PC-3 (cell line): ENCODE results near the gene RBM20. TPM values are rescaled to one million over a fixed set of nuclear protein-coding genes. Genes with fewer than 3 reads are reported as not detected.

Experiments used
- ATAC-seq: fragments of 200-7000 bp; cut with Tn5 transposase; 2 replicates; pipeline ENCODE4 v1.9.1; 2020; ENCODE audit warnings: mild to moderate bottlenecking, moderate library complexity
- BruUV-seq: library from RNA; stranded (reverse); fragments of 400-500 nt; replicated peaks from 2 replicates; lab custom pipeline; 2021; lab: Mats Ljungman, UMichigan
- CTCF ChIA-PET: fragments of 300-600 bp; sonication (Branson Sonifier 250); formaldehyde crosslinking; loops from one replicate; lab custom pipeline; 2022; ENCODE audit warnings: antibody characterized with exemption; lab: Charles Lee
- POLR2A ChIA-PET: fragments of 300-600 bp; sonication (Branson Sonifier 250); formaldehyde crosslinking; loops from one replicate; lab custom pipeline; 2022; ENCODE audit warnings: antibody characterized with exemption; ENCODE audit not compliant: unreplicated experiment; lab: Charles Lee
- DNase-seq: peaks from one replicate; pipeline ENCODE4 v3.0.0-alpha.2; 2015
- H2AFZ ChIP-seq: fragments of 300-600 bp; sonication (generic); 2 replicates; pipeline ENCODE4 v1.6.0; 2016; ENCODE audit warnings: antibody characterized with exemption, low read length
- H3F3A ChIP-seq: fragments of 300-600 bp; sonication (generic); one replicate; pipeline ENCODE4 v1.6.0; 2017; ENCODE audit warnings: antibody characterized with exemption, low read length, control low read depth, mild to moderate bottlenecking; ENCODE audit not compliant: unreplicated experiment
- H3K27ac ChIP-seq: fragments of 300-600 bp; sonication (generic); 2 replicates; pipeline ENCODE4 v1.5.1; 2016; ENCODE audit warnings: mild to moderate bottlenecking, low read length
- H3K27me3 ChIP-seq: fragments of 300-600 bp; sonication (generic); 2 replicates; pipeline ENCODE4 v1.6.1; 2016; ENCODE audit warnings: low read length, mixed read lengths
- H3K36me3 ChIP-seq: fragments of 300-600 bp; sonication (generic); 2 replicates; pipeline ENCODE4 v1.6.1; 2016; ENCODE audit warnings: low read depth, mixed run types, low read length, mixed read lengths
- H3K4me1 ChIP-seq: fragments of 300-600 bp; sonication (generic); 2 replicates; pipeline ENCODE4 v1.5.1; 2016; ENCODE audit warnings: low read length; ENCODE audit not compliant: insufficient read depth
- H3K4me2 ChIP-seq: fragments of 300-600 bp; sonication (generic); 2 replicates; pipeline ENCODE4 v1.6.0; 2016; ENCODE audit warnings: low read length
- H3K4me3 ChIP-seq: fragments of 300-600 bp; sonication (generic); 2 replicates; pipeline ENCODE4 v1.5.1; 2016; ENCODE audit warnings: mild to moderate bottlenecking, low read length, mixed read lengths
- H3K79me2 ChIP-seq: fragments of 300-600 bp; sonication (generic); 2 replicates; pipeline ENCODE4 v1.6.1; 2017; ENCODE audit warnings: low read length, mixed read lengths
- H3K9ac ChIP-seq: fragments of 300-600 bp; sonication (generic); 2 replicates; pipeline ENCODE4 v1.6.0; 2016; ENCODE audit warnings: mild to moderate bottlenecking, low read length
- H3K9me2 ChIP-seq: fragments of 300-600 bp; sonication (generic); replicated peaks from 2 replicates; pipeline ENCODE4 v1.6.1; 2016; ENCODE audit warnings: mixed run types, low read length, mixed read lengths
- H3K9me3 ChIP-seq: fragments of 300-600 bp; sonication (generic); 2 replicates; pipeline ENCODE4 v1.6.1; 2016; ENCODE audit warnings: low read length, mixed read lengths
- H4K20me1 ChIP-seq: fragments of 300-600 bp; sonication (generic); 2 replicates; pipeline ENCODE4 v1.6.1; 2016; ENCODE audit warnings: low read length, mixed read lengths
- EZH2 ChIP-seq: fragments of 300-600 bp; sonication (generic); IDR thresholded peaks from one replicate; pipeline ENCODE4 v1.6.1; 2017; ENCODE audit warnings: antibody characterized with exemption, mild to moderate bottlenecking, low read length; ENCODE audit not compliant: unreplicated experiment
- EZH2phosphoT487 ChIP-seq: fragments of 300-600 bp; sonication (generic); IDR thresholded peaks from 2 replicates; pipeline ENCODE4 v1.6.1; 2018; ENCODE audit warnings: mild to moderate bottlenecking, antibody characterized with exemption, low read length, borderline replicate concordance
- intact Hi-C: fragments of 100-400 bp; cut with micrococcal nuclease; formaldehyde crosslinking; loops from 2 replicates; pipeline ENCODE4 v1.9.0; 2023
- total RNA-seq: library from RNA; depleted of rRNA; stranded (reverse); fragments of >200 nt; gene quantifications from 2 replicates; pipeline ENCODE4 v1.2.3, GENCODE V29; 2014
- TF ChIP-seq, protein P1 (sequence below): fragments of 300-600 bp; sonication (generic); conservative IDR thresholded peaks from 2 replicates; pipeline ENCODE4 v1.5.1; 2017; ENCODE audit warnings: antibody characterized with exemption, low read depth, mild to moderate bottlenecking, low read length

Gene RBM20
- total RNA-seq, 1 experiment from 2014 or later = 0.40 TPM

DNA sequence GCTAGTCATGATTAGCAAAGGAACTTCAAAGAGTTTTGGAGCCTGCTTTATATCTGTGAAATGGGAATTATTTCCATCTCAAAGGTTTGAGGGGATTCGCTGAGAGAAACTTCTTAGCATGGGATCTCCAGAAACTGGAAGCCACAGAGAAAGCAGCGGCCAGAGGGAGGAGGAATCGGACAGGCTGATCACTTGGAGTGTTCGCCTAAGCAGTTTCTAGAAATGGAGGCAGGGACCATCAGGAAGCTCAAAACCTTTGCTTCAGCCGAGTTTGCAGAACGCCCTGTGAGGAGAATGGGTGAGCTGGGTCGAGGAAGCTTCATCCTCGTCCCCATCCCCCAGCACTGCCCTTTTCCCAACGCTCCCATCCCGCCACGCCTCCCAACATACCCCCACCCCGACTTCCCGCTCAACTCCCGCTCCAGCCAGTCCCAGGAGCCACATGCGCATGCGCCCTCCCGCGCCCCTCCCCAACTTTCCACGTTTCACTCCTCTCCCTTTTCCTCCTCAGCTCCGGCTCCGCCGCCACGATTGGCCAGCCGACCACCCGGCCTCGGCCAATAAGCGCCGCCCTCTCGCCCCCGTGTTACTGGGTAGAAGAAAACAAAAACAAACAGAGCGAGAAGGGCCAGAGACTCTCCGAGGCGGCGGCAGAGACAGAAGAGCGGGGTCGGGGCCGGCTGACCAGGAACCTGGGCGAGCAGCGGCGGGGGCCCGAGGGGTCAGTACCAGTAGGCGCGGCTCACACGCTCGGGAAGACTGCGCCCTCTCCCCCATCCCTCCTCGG lies 227.4 kb downstream of the RBM20 start, which contains the start of gene PDCD4:
PDCD4 (plus strand) TSS at position 631 of the 787 bp plus-strand sequence. CDS start 4,100 bp downstream, outside the sequence.
- POLR2A ChIA-PET = interaction anchor here (0.6 to 0.9 kb wide), 4 partner anchors 12 to 206 kb away, joined by 3 to 8 read pairs (median 4); no protein-coding TSS in a partner anchor

DNA sequence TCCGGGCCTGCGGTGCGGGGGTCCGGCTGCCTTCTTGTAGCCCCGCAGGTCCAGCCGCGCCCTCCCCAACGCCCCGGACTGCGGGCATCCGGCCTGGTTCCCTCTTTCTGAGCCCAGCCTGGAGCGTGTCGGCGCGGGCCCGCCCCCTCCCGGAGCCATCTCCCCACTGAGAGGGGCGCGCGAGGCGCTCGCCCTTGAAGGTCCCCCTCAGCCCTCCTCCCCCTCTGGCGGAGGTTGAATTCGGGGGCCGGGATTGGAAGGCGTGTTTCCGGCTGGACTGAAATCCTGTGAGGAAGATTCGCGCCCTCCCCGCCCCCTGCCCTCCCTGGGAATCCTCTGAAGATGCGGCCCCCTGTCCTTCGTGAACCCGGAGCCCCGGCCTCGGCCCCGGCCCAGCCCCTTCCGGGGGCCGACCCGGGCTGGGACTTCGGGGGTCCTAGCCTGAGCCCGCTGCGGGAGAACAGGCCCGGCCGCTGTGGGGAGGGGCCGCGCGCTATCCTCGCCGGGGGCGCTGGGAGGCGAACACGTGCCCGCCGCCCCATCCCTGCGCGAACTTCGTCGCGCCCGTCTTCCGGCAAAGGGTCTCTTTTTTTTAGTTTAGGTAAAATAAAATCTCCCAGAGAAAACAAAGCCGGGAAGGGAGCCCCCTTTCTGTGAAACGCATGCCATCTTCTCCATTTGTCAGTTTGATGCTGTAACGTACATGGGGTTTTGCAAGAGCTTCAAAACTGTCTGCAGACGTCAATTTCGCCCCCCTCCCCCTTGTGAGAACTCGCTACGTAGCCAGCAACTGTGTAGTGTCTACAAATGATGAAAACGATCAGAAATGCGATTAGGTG lies 228.2 kb downstream of the RBM20 start:
- Histone ChIP-seq H3K4me3 (peak overlapping the region; percentile 86), H3K9me3 (no peaks in the 10 kb centered on the region), H3F3A (no peaks in the 10 kb centered on the region), H2AFZ (peak overlapping the region; percentile 82), H3K79me2 (peaks cover 24% of the 10 kb centered on the region), H3K4me1 (peaks cover 16% of the 10 kb centered on the region), H3K27ac (peak overlapping the region; percentile 46), H3K9me2 (no peaks in the 10 kb centered on the region), H3K36me3 (no peaks in the 10 kb centered on the region), H4K20me1 (no peaks in the 10 kb centered on the region), H3K4me2 (peak overlapping the region; percentile 99), H3K27me3 (no peaks in the 10 kb centered on the region), H3K9ac (peak overlapping the region; percentile 80)
- intact Hi-C loops = loop anchor here (5.0 kb wide), 1 partner anchor 125 kb away; no protein-coding TSS in a partner anchor
- TF ChIP-seq, protein P1, sequence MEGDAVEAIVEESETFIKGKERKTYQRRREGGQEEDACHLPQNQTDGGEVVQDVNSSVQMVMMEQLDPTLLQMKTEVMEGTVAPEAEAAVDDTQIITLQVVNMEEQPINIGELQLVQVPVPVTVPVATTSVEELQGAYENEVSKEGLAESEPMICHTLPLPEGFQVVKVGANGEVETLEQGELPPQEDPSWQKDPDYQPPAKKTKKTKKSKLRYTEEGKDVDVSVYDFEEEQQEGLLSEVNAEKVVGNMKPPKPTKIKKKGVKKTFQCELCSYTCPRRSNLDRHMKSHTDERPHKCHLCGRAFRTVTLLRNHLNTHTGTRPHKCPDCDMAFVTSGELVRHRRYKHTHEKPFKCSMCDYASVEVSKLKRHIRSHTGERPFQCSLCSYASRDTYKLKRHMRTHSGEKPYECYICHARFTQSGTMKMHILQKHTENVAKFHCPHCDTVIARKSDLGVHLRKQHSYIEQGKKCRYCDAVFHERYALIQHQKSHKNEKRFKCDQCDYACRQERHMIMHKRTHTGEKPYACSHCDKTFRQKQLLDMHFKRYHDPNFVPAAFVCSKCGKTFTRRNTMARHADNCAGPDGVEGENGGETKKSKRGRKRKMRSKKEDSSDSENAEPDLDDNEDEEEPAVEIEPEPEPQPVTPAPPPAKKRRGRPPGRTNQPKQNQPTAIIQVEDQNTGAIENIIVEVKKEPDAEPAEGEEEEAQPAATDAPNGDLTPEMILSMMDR = no peak
- TF ChIP-seq EZH2 = no peak
- no peak for TF ChIP-seq EZH2phosphoT487
- POLR2A ChIA-PET = interaction anchor here (0.6 kb wide), 1 partner anchor 11 kb away, joined by 4 read pairs; no protein-coding TSS in a partner anchor
- no TSS peak for BruUV-seq
- CTCF ChIA-PET = interaction anchor here (0.6 to 0.7 kb wide), 2 partner anchors 20 to 126 kb away, joined by 3 to 9 read pairs; no protein-coding TSS in a partner anchor
- peak; percentile 69 for ATAC-seq
- DNase-seq = peak; percentile 43

More for the DNA sequence above, 227.4 kb downstream of the RBM20 start, which contains the start of gene PDCD4:
- Histone ChIP-seq H3K4me1 (peaks cover 17% of the 10 kb centered on the region), H3K9ac (peak within 1 kb of the TSS; percentile 80), H4K20me1 (no peaks in the 10 kb centered on the region), H3K4me3 (peak within 1 kb of the TSS; percentile 86), H3K79me2 (peaks cover 24% of the 10 kb centered on the region), H3K27me3 (no peaks in the 10 kb centered on the region), H2AFZ (peak within 1 kb of the TSS; percentile 82), H3K9me3 (no peaks in the 10 kb centered on the region), H3F3A (no peaks in the 10 kb centered on the region), H3K36me3 (no peaks in the 10 kb centered on the region), H3K9me2 (no peaks in the 10 kb centered on the region), H3K27ac (peak within 1 kb of the TSS; percentile 46), H3K4me2 (peak within 1 kb of the TSS; percentile 99)
- intact Hi-C loops = loop anchor here (5.0 kb wide), 1 partner anchor 124 kb away; no protein-coding TSS in a partner anchor
- TF ChIP-seq EZH2phosphoT487 (no peak), EZH2 (no peak)
- TF ChIP-seq, protein P1 = no peak
- CTCF ChIA-PET = interaction anchor here (0.6 to 0.7 kb wide), 3 partner anchors 21 to 97 kb away, joined by 3 to 9 read pairs (median 3); no protein-coding TSS in a partner anchor
- ATAC-seq = peak; percentile 90
- peak; percentile 93 for DNase-seq
- TSS peak; percentile 89 for BruUV-seq
